CD8-positive, alpha-beta memory T cell (primary cell): ENCODE data around the gene OR52H1. TPM values are rescaled to one million over a fixed set of nuclear protein-coding genes. Genes with fewer than 3 reads are reported as not detected.

Experiments used
- CTCF ChIA-PET: fragments of 350-600 bp; sonication (Branson Sonifier 250); formaldehyde crosslinking; loops from one replicate; lab custom pipeline; 2021; ENCODE audit warnings: antibody characterized with exemption; lab: Charles Lee
- POLR2A ChIA-PET: fragments of 350-600 bp; sonication (Branson Sonifier 250); formaldehyde crosslinking; loops from one replicate; lab custom pipeline; 2021; ENCODE audit warnings: antibody characterized with exemption; lab: Charles Lee
- DNase-seq, 5 donors: peaks; one replicate each; pipeline versions ENCODE4 v3.0.0 to v3.0.0-alpha.2; 2020 to 2022; ENCODE audit warnings: mixed read lengths in 1 of 5
- H3K27ac ChIP-seq: one replicate; pipeline ENCODE4 v1.7.0; 2013; ENCODE audit warnings: low read depth, mild to moderate bottlenecking, low read length, moderate library complexity
- H3K27me3 ChIP-seq: 2 replicates; pipeline ENCODE4 v1.7.0; 2013; ENCODE audit warnings: low read length, mild to moderate bottlenecking; ENCODE audit not compliant: insufficient read depth, poor library complexity, severe bottlenecking
- H3K36me3 ChIP-seq: 2 replicates; pipeline ENCODE4 v1.7.0; 2013; ENCODE audit warnings: mild to moderate bottlenecking, low read length, moderate library complexity; ENCODE audit not compliant: insufficient read depth
- H3K4me1 ChIP-seq: 2 replicates; pipeline ENCODE4 v1.7.0; 2013; ENCODE audit warnings: mild to moderate bottlenecking, low read length, moderate library complexity; ENCODE audit not compliant: insufficient read depth
- H3K4me3 ChIP-seq: 2 replicates; pipeline ENCODE4 v1.7.0; 2013; ENCODE audit warnings: mild to moderate bottlenecking, low read length
- H3K9me3 ChIP-seq: 2 replicates; pipeline ENCODE4 v1.7.0; 2013; ENCODE audit warnings: mild to moderate bottlenecking, low read length
- H3K27ac Mint-ChIP-seq, 8 donors: one replicate each; pipeline ENCODE4 v1.8.0; 2020 to 2021; ENCODE audit warnings: mixed read lengths in 8 of 8, mild to moderate bottlenecking in 6 of 8, inconsistent platforms in 3 of 8, moderate library complexity in 3 of 8
- H3K27me3 Mint-ChIP-seq, 2 donors: one replicate each; pipeline ENCODE4 v1.8.0; 2020 to 2021; ENCODE audit warnings: mixed read lengths in 2 of 2, mild to moderate bottlenecking in 1 of 2, moderate library complexity in 1 of 2
- H3K36me3 Mint-ChIP-seq, 3 donors: one replicate each; pipeline ENCODE4 v1.8.0; 2020 to 2021; ENCODE audit warnings: mixed read lengths in 3 of 3, inconsistent platforms in 1 of 3, mild to moderate bottlenecking in 1 of 3
- H3K4me1 Mint-ChIP-seq, 3 donors: one replicate each; pipeline ENCODE4 v1.8.0; 2020 to 2021; ENCODE audit warnings: mixed read lengths in 3 of 3, inconsistent platforms in 1 of 3, mild to moderate bottlenecking in 1 of 3
- H3K4me3 Mint-ChIP-seq, 7 donors: one replicate each; pipeline ENCODE4 v1.8.0; 2020 to 2021; ENCODE audit warnings: mixed read lengths in 7 of 7, mild to moderate bottlenecking in 6 of 7, moderate library complexity in 4 of 7, inconsistent platforms in 2 of 7
- H3K9me3 Mint-ChIP-seq, 5 donors: one replicate each; pipeline ENCODE4 v1.8.0; 2020 to 2022; ENCODE audit warnings: mixed read lengths in 5 of 5, mild to moderate bottlenecking in 3 of 5, moderate library complexity in 2 of 5, inconsistent platforms in 1 of 5
- polyA plus RNA-seq: library from polyadenylated mRNA; unstranded; fragments of 300-500 nt; fragmentation: Illumina TruSeq; gene quantifications from one replicate; pipeline ENCODE4 v1.2.3, GENCODE V29; 2021
- total RNA-seq, 2 experiments: library from RNA; stranded (reverse); gene quantifications; one replicate each; pipeline ENCODE4 v1.2.3, GENCODE V29; 2021

Gene OR52H1
- total and polyA plus RNA-seq, 3 experiments from 2014 or later: not detected

- Mint-ChIP-seq H3K36me3 (no peaks in the 10 kb centered on the region), H3K4me3 (no peak overlapping the region), H3K27ac (no peak overlapping the region), H3K9me3 (peaks cover 0 to 4% (median 0%) of the 10 kb centered on the region in 5 donors), H3K27me3 (no peaks in the 10 kb centered on the region), H3K4me1 (no peaks in the 10 kb centered on the region)
- H3K9me3 ChIP-seq: no peaks in the 10 kb centered on the region
- no peaks in the 10 kb centered on the region for H3K27me3 ChIP-seq
- DNase-seq: no peak
- H3K27ac ChIP-seq: no peak overlapping the region
- no peaks in the 10 kb centered on the region for H3K4me1 ChIP-seq
- no peaks in the 10 kb centered on the region for H3K36me3 ChIP-seq
- CTCF ChIA-PET: no interaction called here
- POLR2A ChIA-PET: no interaction called here
- H3K4me3 ChIP-seq: no peak overlapping the region
These were observed 32.7 kb upstream of the OR52H1 start for GRCh38 chr11:5581014-5581413.

GRCh38 chr11:5580577-5580976, 32.2 kb upstream of the OR52H1 start, which contains the start of gene OR52B6:
Gene OR52B6, plus strand, starts transcription at chr11:5580877. Its CDS starts 0 bp downstream, at chr11:5580877.
- ChIA-PET POLR2A (no interaction called here), CTCF (no interaction called here)
- H3K36me3 Mint-ChIP-seq: no peaks in the 10 kb centered on the region
- no peak within 1 kb of the TSS for H3K4me3 Mint-ChIP-seq
- Histone ChIP-seq H3K4me3 (no peak within 1 kb of the TSS), H3K27ac (no peak within 1 kb of the TSS), H3K4me1 (no peaks in the 10 kb centered on the region), H3K27me3 (no peaks in the 10 kb centered on the region), H3K36me3 (no peaks in the 10 kb centered on the region), H3K9me3 (no peaks in the 10 kb centered on the region)
- H3K27ac Mint-ChIP-seq: no peak within 1 kb of the TSS
- H3K9me3 Mint-ChIP-seq: peaks cover 0 to 4% (median 0%) of the 10 kb centered on the region in 5 donors
- no peak for DNase-seq
- no peaks in the 10 kb centered on the region for H3K4me1 Mint-ChIP-seq
- no peaks in the 10 kb centered on the region for H3K27me3 Mint-ChIP-seq

- POLR2A ChIA-PET: no interaction called here
- H3K9me3 Mint-ChIP-seq: no peaks in the 10 kb centered on the region
- no peak for DNase-seq
- H3K4me3 Mint-ChIP-seq: no peak overlapping the region
- Histone ChIP-seq H3K4me3 (no peak overlapping the region), H3K27me3 (no peaks in the 10 kb centered on the region), H3K4me1 (no peaks in the 10 kb centered on the region), H3K36me3 (no peaks in the 10 kb centered on the region), H3K27ac (no peak overlapping the region), H3K9me3 (no peaks in the 10 kb centered on the region)
- no peaks in the 10 kb centered on the region for H3K36me3 Mint-ChIP-seq
- CTCF ChIA-PET: no interaction called here
- no peak overlapping the region for H3K27ac Mint-ChIP-seq
- H3K27me3 Mint-ChIP-seq: no peaks in the 10 kb centered on the region
- no peaks in the 10 kb centered on the region for H3K4me1 Mint-ChIP-seq
These were observed 28.8 kb upstream of the OR52H1 start for GRCh38 chr11:5577101-5577500.

- Mint-ChIP-seq H3K4me1 (no peaks in the 10 kb centered on the region), H3K27me3 (peaks cover 4 to 8% of the 10 kb centered on the region in 2 donors), H3K27ac (no peak overlapping the region), H3K4me3 (no peak overlapping the region), H3K9me3 (no peaks in the 10 kb centered on the region), H3K36me3 (no peaks in the 10 kb centered on the region)
- no peaks in the 10 kb centered on the region for H3K9me3 ChIP-seq
- H3K4me1 ChIP-seq: no peaks in the 10 kb centered on the region
- ChIA-PET CTCF (no interaction called here), POLR2A (no interaction called here)
- H3K27me3 ChIP-seq: no peaks in the 10 kb centered on the region
- no peak overlapping the region for H3K4me3 ChIP-seq
- H3K36me3 ChIP-seq: no peaks in the 10 kb centered on the region
- H3K27ac ChIP-seq: no peak overlapping the region
- DNase-seq: no peak
These were observed 26.8 kb upstream of the OR52H1 start for GRCh38 chr11:5575152-5575551.

GRCh38 chr11:5574654-5575053, 26.3 kb upstream of the OR52H1 start:
- Histone ChIP-seq H3K9me3 (no peaks in the 10 kb centered on the region), H3K27ac (no peak overlapping the region), H3K4me1 (no peaks in the 10 kb centered on the region), H3K4me3 (no peak overlapping the region), H3K27me3 (no peaks in the 10 kb centered on the region), H3K36me3 (no peaks in the 10 kb centered on the region)
- POLR2A ChIA-PET: no interaction called here
- CTCF ChIA-PET: no interaction called here
- DNase-seq: no peak
- Mint-ChIP-seq H3K27me3 (peaks cover 4 to 8% of the 10 kb centered on the region in 2 donors), H3K9me3 (no peaks in the 10 kb centered on the region), H3K4me1 (no peaks in the 10 kb centered on the region), H3K36me3 (no peaks in the 10 kb centered on the region), H3K4me3 (no peak overlapping the region), H3K27ac (no peak overlapping the region)

- peaks cover 0 to 2% (median 0%) of the 10 kb centered on the region in 5 donors for H3K9me3 Mint-ChIP-seq
- no peaks in the 10 kb centered on the region for H3K9me3 ChIP-seq
- ChIA-PET CTCF (no interaction called here), POLR2A (no interaction called here)
- no peaks in the 10 kb centered on the region for H3K4me1 ChIP-seq
- H3K27ac ChIP-seq: no peak overlapping the region
- no peak overlapping the region for H3K27ac Mint-ChIP-seq
- no peak overlapping the region for H3K4me3 ChIP-seq
- H3K4me1 Mint-ChIP-seq: peaks cover 4 to 7% (median 6%) of the 10 kb centered on the region in 3 donors
- peaks cover 0 to 10% (median 0%) of the 10 kb centered on the region in 3 donors for H3K36me3 Mint-ChIP-seq
- H3K27me3 Mint-ChIP-seq: peaks cover 3 to 4% of the 10 kb centered on the region in 2 donors
- no peaks in the 10 kb centered on the region for H3K36me3 ChIP-seq
- H3K27me3 ChIP-seq: no peaks in the 10 kb centered on the region
- DNase-seq: no peak
- no peak overlapping the region for H3K4me3 Mint-ChIP-seq
These were observed 16.1 kb upstream of the OR52H1 start for GRCh38 chr11:5564259-5565019.

GRCh38 chr11:5557751-5558150, 9.4 kb upstream of the OR52H1 start:
- POLR2A ChIA-PET: no interaction called here
- Histone ChIP-seq H3K27me3 (no peaks in the 10 kb centered on the region), H3K4me3 (no peak overlapping the region), H3K9me3 (no peaks in the 10 kb centered on the region), H3K36me3 (no peaks in the 10 kb centered on the region), H3K4me1 (no peaks in the 10 kb centered on the region), H3K27ac (no peak overlapping the region)
- Mint-ChIP-seq H3K36me3 (no peaks in the 10 kb centered on the region), H3K9me3 (no peaks in the 10 kb centered on the region), H3K27ac (no peak overlapping the region), H3K4me3 (no peak overlapping the region), H3K27me3 (peaks cover 10 to 13% of the 10 kb centered on the region in 2 donors), H3K4me1 (no peaks in the 10 kb centered on the region)
- CTCF ChIA-PET: no interaction called here
- no peak for DNase-seq

- no peaks in the 10 kb centered on the region for H3K4me1 Mint-ChIP-seq
- CTCF ChIA-PET: no interaction called here
- Histone ChIP-seq H3K27me3 (no peaks in the 10 kb centered on the region), H3K4me1 (no peaks in the 10 kb centered on the region), H3K9me3 (no peaks in the 10 kb centered on the region), H3K27ac (no peak overlapping the region), H3K4me3 (no peak overlapping the region), H3K36me3 (no peaks in the 10 kb centered on the region)
- H3K27me3 Mint-ChIP-seq: peaks cover 18 to 19% of the 10 kb centered on the region in 2 donors
- POLR2A ChIA-PET: no interaction called here
- peaks cover 0 to 1% (median 0%) of the 10 kb centered on the region in 5 donors for H3K9me3 Mint-ChIP-seq
- DNase-seq: no peak
- no peak overlapping the region for H3K4me3 Mint-ChIP-seq
- H3K27ac Mint-ChIP-seq: no peak overlapping the region
- no peaks in the 10 kb centered on the region for H3K36me3 Mint-ChIP-seq
These were observed 8.4 kb upstream of the OR52H1 start for GRCh38 chr11:5556596-5557188.
